ENCODE measurements around the gene PDLIM5. TPM values are rescaled to one million over a fixed set of nuclear protein-coding genes. Genes with fewer than 3 reads are reported as not detected.
"Not testable (repeated sequence)": the region's sequence is repeated elsewhere in the genome, so short reads cannot be mapped to it uniquely, and the experiment has no call there.

The PDLIM5 gene
- total RNA-seq, 1 donor from 2014 or later: 211 TPM

- ATAC-seq (peak; percentile 30), DNase-seq (ENCODE audit: low spot score) (no peak)
- intact Hi-C loops (cut with DNase I): no loop called here
Observed at GRCh38 chr4:94603170-94603747, 151.5 kb downstream of the PDLIM5 start.

GRCh38 chr4:94605241-94605805, 153.6 kb downstream of the PDLIM5 start:
- ATAC-seq (peak; percentile 13), DNase-seq (ENCODE audit: low spot score) (no peak)
- intact Hi-C loops (cut with DNase I): no loop called here

- no peak for DNase-seq (ENCODE audit: low spot score)
- ATAC-seq: no peak
- intact Hi-C loops (cut with DNase I): no loop called here
Observed at GRCh38 chr4:94610145-94610544, 158.4 kb downstream of the PDLIM5 start.

- DNase-seq (ENCODE audit: low spot score) (no peak), ATAC-seq (no peak)
- intact Hi-C loops (cut with DNase I): no loop called here
Observed at GRCh38 chr4:94613248-94613647, 161.5 kb downstream of the PDLIM5 start.

GRCh38 chr4:94615451-94615850, 163.7 kb downstream of the PDLIM5 start:
- ATAC-seq (no peak), DNase-seq (ENCODE audit: low spot score) (no peak)
- intact Hi-C loops (cut with DNase I): no loop called here

- ATAC-seq (peak; percentile 54), DNase-seq (ENCODE audit: low spot score) (no peak)
- intact Hi-C loops (cut with DNase I): no loop called here
Observed at GRCh38 chr4:94621491-94622080, 169.8 kb downstream of the PDLIM5 start.

GRCh38 chr4:94623126-94623911, 171.6 kb downstream of the PDLIM5 start:
- ATAC-seq (peak; percentile 69), DNase-seq (ENCODE audit: low spot score) (no peak)
- intact Hi-C loops (cut with DNase I): no loop called here

GRCh38 chr4:94626942-94627341, 175.2 kb downstream of the PDLIM5 start:
- DNase-seq (ENCODE audit: low spot score) (no peak), ATAC-seq (no peak)
- intact Hi-C loops (cut with DNase I): no loop called here

GRCh38 chr4:94629058-94629457, 177.3 kb downstream of the PDLIM5 start:
- DNase-seq (ENCODE audit: low spot score); ATAC-seq; intact Hi-C loops (cut with DNase I): not testable (repeated sequence)

GRCh38 chr4:94629837-94630236, 178.1 kb downstream of the PDLIM5 start:
- intact Hi-C loops (cut with DNase I): no loop called here

GRCh38 chr4:94634271-94634670, 182.5 kb downstream of the PDLIM5 start:
- intact Hi-C loops (cut with DNase I): no loop called here
- ATAC-seq (peak; percentile 49), DNase-seq (ENCODE audit: low spot score) (no peak)

More at GRCh38 chr4:94629837-94630236, 178.1 kb downstream of the PDLIM5 start:
- no peak for ATAC-seq
- no peak for DNase-seq (ENCODE audit: low spot score)

- intact Hi-C loops (cut with DNase I): no loop called here
- DNase-seq (ENCODE audit: low spot score) (no peak), ATAC-seq (no peak)
Observed at GRCh38 chr4:94635177-94635576, 183.4 kb downstream of the PDLIM5 start.

- DNase-seq (ENCODE audit: low spot score) (no peak), ATAC-seq (no peak)
- intact Hi-C loops (cut with DNase I): no loop called here
Observed at GRCh38 chr4:94636004-94636403, 184.3 kb downstream of the PDLIM5 start.

- no peak for ATAC-seq
- no peak for DNase-seq (ENCODE audit: low spot score)
- intact Hi-C loops (cut with DNase I): no loop called here
Observed at GRCh38 chr4:94639298-94639697, 187.6 kb downstream of the PDLIM5 start.

GRCh38 chr4:94640151-94640550, 188.4 kb downstream of the PDLIM5 start:
- ATAC-seq: no peak
- intact Hi-C loops (cut with DNase I): no loop called here
- no peak for DNase-seq (ENCODE audit: low spot score)

GRCh38 chr4:94641702-94642560, 190.2 kb downstream of the PDLIM5 start:
- DNase-seq (ENCODE audit: low spot score) (no peak), ATAC-seq (no peak)
- intact Hi-C loops (cut with DNase I): no loop called here

- DNase-seq (ENCODE audit: low spot score) (no peak), ATAC-seq (no peak)
- intact Hi-C loops (cut with DNase I): no loop called here
Observed at GRCh38 chr4:94642561-94642866, 190.8 kb downstream of the PDLIM5 start.

- DNase-seq (ENCODE audit: low spot score) (no peak), ATAC-seq (no peak)
- intact Hi-C loops (cut with DNase I): no loop called here
Observed at GRCh38 chr4:94648699-94649098, 197.0 kb downstream of the PDLIM5 start.

GRCh38 chr4:94649381-94650133, 197.8 kb downstream of the PDLIM5 start:
- no peak for ATAC-seq
- intact Hi-C loops (cut with DNase I): no loop called here
- no peak for DNase-seq (ENCODE audit: low spot score)

Measured in sciatic nerve (tissue), 2 donors.